ENCODE results near the gene KRT17. TPM values are rescaled to one million over a fixed set of nuclear protein-coding genes. Genes with fewer than 3 reads are reported as not detected.

KRT17 gene
- total RNA-seq (2014; rRNA removed; shearing (Covaris generic)), result 0.07 TPM in 1 of 2 replicates, not detected in the other

- Histone ChIP-seq H3K36me3 (replicated peaks; ENCODE audit: control insufficient read depth, insufficient read depth, low read length) (no peaks in the 10 kb centered on the region), H3K27me3 (ENCODE audit: control insufficient read depth, insufficient read depth, low read length) (no peaks in the 10 kb centered on the region), H3K4me3 (ENCODE audit: insufficient read depth, low read depth, low read length) (no peak within 1 kb of the TSS)
- DNase-seq, result peak; percentile 84
Observed at GRCh38 chr17:41624208-41625101, at the start of gene KRT17. TSS of gene KRT17 (minus strand) at chr17:41624575. CDS start at chr17:41624509, 66 bp downstream.

DNA sequence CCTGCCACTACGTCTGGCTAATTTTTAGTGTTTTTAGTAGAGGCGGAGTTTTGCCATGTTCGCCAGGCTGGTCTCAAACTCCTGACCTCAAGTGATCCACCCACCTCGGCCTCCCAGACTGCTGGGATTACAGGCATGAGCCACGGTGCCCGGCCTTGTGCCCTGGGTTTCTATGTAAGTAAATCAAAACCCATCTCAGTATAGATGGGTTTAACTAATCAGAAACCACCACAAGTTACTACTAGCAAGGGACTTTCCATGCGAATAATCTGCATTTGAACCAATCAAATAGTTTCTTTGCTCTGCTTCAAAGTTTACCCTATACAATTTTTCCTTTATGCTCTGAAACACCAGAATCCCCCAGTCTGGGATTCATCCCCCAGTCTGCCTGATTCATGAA is 47.8 kb upstream of the KRT17 start:
- Histone ChIP-seq H3K4me3 (ENCODE audit: insufficient read depth, low read depth, low read length) (no peak overlapping the region), H3K27me3 (ENCODE audit: control insufficient read depth, insufficient read depth, low read length) (no peaks in the 10 kb centered on the region), H3K36me3 (replicated peaks; ENCODE audit: control insufficient read depth, insufficient read depth, low read length) (no peaks in the 10 kb centered on the region)
- DNase-seq, result no peak

DNA sequence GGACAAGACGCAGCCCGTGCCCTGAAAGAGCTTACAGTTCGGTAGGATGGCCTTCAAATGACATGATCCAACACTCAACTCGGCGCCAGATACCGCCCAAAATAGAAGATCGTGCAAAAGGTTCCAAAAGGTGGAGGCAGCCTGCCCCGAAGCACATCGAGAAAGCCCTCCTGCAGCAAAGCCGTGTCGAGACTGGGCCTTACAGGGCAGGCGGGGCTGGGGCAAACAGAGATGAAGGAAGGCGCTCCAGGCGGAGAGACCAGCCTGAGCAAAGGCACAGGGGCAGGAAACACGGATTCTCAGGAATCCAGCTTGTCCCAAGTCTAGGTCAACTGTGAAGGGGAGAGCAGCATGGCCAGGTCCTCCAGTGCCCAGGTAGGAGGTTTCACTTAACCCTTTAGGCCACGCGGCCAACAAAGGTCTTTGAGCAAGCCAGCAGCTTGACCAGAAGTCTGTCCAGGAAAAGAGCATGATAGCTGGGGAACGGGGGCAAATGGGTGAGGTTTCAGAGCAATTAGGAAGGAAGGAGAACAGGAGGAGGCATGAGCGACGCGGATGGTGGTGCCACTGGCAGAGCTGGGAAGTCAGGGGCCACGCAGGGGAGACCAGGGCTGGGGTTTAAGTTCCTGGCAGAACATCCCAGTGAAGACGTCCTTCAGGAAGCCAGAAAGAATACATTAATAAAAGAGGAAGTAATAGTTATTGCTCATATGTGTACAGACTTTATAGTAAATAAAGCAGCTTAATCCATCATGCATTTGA is 43.1 kb upstream of the KRT17 start:
- peak overlapping the region; percentile 60 for H3K4me3 ChIP-seq (ENCODE audit: insufficient read depth, low read depth, low read length)

DNA sequence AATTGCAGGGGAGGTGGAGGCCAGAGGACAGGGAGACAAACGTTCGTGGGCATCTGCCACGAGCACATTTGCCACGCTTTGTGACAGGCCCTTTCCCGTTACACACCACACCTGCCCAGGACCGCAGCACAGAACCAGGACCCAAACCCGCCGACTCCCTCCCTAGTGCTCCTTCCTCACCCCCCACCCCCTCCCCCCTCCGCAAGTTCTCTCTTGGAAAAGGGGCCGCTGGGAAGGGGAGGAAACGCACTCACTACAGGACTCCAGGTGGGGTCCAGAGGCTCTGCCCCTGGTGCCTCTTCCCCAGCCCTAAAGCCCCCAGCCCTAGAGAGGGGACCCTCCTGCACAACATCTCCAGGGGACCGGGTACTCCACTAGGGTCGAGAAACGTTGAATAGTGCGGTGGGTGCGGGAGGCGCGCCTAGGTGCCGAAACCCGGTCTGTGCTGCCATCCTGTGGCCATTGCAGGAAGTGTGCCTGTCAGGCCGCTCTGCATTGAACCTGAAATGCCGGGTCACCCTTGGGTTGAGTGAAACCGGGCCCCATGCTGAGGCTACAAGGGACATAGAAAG is 42.4 kb upstream of the KRT17 start:
- peaks cover 6% of the 10 kb centered on the region for H3K27me3 ChIP-seq (ENCODE audit: control insufficient read depth, insufficient read depth, low read length)
- peak; percentile 92 for DNase-seq
- peak overlapping the region; percentile 60 for H3K4me3 ChIP-seq (ENCODE audit: insufficient read depth, low read depth, low read length)
- no peaks in the 10 kb centered on the region for H3K36me3 ChIP-seq (replicated peaks; ENCODE audit: control insufficient read depth, insufficient read depth, low read length)

More for the DNA sequence above, 43.1 kb upstream of the KRT17 start:
- Histone ChIP-seq H3K36me3 (replicated peaks; ENCODE audit: control insufficient read depth, insufficient read depth, low read length) (no peaks in the 10 kb centered on the region), H3K27me3 (ENCODE audit: control insufficient read depth, insufficient read depth, low read length) (peaks cover 6% of the 10 kb centered on the region)
- DNase-seq, result no peak

DNA sequence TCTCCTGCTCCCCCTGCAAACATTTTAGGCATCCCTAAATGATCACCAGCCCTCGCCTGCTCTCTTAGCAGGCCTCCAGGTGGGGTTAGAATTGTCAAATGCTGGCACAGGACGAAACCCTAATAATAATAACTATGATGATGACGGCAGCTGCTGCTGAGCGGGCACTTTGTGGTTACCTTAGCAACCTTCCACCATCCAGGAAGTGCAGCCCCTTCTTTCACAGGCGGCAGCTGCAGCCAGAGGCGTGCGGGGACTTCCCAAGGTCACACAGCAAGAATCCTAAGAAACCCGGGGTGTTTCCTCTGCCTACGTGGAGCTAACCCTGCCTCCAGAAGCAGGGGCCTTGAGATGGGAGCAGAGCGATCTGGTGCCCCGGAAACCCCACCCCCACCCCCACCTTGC is 41.9 kb upstream of the KRT17 start:
- Histone ChIP-seq H3K36me3 (replicated peaks; ENCODE audit: control insufficient read depth, insufficient read depth, low read length) (no peaks in the 10 kb centered on the region), H3K4me3 (ENCODE audit: insufficient read depth, low read depth, low read length) (peak overlapping the region; percentile 60), H3K27me3 (ENCODE audit: control insufficient read depth, insufficient read depth, low read length) (peaks cover 6% of the 10 kb centered on the region)
- DNase-seq, result peak; percentile 64

DNA sequence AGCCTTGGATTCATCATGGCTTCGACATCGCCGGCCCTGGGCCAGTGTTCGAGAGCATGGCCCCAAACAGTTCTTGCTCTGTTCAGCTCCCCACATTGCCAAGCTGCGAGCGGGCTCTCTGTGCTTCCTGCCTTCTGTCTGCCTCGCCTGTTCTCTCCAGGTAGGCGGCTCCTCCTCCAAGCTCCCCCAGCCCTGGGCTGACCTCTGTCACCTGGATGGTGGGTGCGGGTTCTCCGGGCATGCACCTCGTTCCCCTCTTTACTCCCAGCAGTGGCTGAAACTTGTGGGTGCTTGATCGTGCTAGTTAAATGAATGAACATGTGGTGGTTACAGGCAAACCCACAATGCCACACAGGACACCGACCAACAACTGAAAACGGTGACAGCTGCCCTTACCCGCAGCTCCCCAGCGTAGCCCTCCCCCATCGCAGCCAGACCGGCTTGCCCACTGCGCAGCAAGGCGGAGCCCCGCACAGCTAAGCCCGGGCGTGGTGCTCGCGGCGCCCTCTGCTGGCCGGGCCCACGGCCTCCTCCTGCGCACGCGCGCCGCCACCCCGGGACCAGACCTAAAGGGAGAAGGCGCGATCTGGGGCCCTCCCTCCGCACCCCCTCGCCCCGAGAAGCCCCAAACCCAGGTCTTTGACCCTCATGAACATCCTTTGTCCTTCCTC is 41.3 kb upstream of the KRT17 start:
- Histone ChIP-seq H3K36me3 (replicated peaks; ENCODE audit: control insufficient read depth, insufficient read depth, low read length) (no peaks in the 10 kb centered on the region), H3K4me3 (ENCODE audit: insufficient read depth, low read depth, low read length) (peak overlapping the region; percentile 60), H3K27me3 (ENCODE audit: control insufficient read depth, insufficient read depth, low read length) (peaks cover 6% of the 10 kb centered on the region)
- peak; percentile 98 for DNase-seq

- peaks cover 6% of the 10 kb centered on the region for H3K27me3 ChIP-seq (ENCODE audit: control insufficient read depth, insufficient read depth, low read length)
- H3K36me3 ChIP-seq (replicated peaks; ENCODE audit: control insufficient read depth, insufficient read depth, low read length), result no peaks in the 10 kb centered on the region
- H3K4me3 ChIP-seq (ENCODE audit: insufficient read depth, low read depth, low read length), result no peak overlapping the region; the same call in 1 of the 2 replicates
- peak; percentile 30 for DNase-seq
Observed at GRCh38 chr17:41664587-41665565, 40.5 kb upstream of the KRT17 start.

- H3K36me3 ChIP-seq (replicated peaks; ENCODE audit: control insufficient read depth, insufficient read depth, low read length), result no peaks in the 10 kb centered on the region
- DNase-seq, result no peak
- peaks cover 6% of the 10 kb centered on the region for H3K27me3 ChIP-seq (ENCODE audit: control insufficient read depth, insufficient read depth, low read length)
- no peak overlapping the region for H3K4me3 ChIP-seq (ENCODE audit: insufficient read depth, low read depth, low read length)
Observed at GRCh38 chr17:41664172-41664457, 39.7 kb upstream of the KRT17 start.

GRCh38 chr17:41663451-41664171 is 39.2 kb upstream of the KRT17 start:
- DNase-seq, result peak; percentile 15

DNA sequence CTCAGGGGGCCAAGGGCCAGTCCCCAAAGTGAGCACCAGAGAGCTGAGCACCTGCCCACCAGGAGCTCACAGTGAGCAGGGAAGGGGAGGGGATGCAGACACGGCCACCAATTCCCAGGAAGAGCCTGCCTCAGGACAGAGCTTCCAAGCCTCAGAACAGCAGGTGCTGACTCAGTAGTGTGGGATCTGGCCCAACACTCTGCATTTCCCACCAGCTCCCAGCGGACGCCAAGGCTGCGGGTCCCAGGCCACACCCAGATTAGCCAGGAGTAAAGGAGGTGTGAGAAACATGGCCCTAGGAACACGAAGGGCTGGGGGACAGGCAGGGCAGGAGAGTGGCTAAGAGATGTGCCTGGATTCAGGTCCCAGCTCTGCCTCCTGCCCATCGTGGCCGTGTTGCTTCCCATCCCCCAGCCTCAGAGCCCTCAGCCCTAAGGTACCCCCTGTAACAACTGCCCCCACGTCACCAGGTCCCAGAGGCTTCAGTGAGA is 35.9 kb upstream of the KRT17 start:
- Histone ChIP-seq H3K4me3 (ENCODE audit: insufficient read depth, low read depth, low read length) (no peak overlapping the region), H3K36me3 (replicated peaks; ENCODE audit: control insufficient read depth, insufficient read depth, low read length) (no peaks in the 10 kb centered on the region), H3K27me3 (ENCODE audit: control insufficient read depth, insufficient read depth, low read length) (peaks cover 6% of the 10 kb centered on the region)
- DNase-seq, result no peak

More at GRCh38 chr17:41663451-41664171, 39.2 kb upstream of the KRT17 start:
- Histone ChIP-seq H3K36me3 (replicated peaks; ENCODE audit: control insufficient read depth, insufficient read depth, low read length) (no peaks in the 10 kb centered on the region), H3K27me3 (ENCODE audit: control insufficient read depth, insufficient read depth, low read length) (peaks cover 6% of the 10 kb centered on the region), H3K4me3 (ENCODE audit: insufficient read depth, low read depth, low read length) (no peak overlapping the region)

DNA sequence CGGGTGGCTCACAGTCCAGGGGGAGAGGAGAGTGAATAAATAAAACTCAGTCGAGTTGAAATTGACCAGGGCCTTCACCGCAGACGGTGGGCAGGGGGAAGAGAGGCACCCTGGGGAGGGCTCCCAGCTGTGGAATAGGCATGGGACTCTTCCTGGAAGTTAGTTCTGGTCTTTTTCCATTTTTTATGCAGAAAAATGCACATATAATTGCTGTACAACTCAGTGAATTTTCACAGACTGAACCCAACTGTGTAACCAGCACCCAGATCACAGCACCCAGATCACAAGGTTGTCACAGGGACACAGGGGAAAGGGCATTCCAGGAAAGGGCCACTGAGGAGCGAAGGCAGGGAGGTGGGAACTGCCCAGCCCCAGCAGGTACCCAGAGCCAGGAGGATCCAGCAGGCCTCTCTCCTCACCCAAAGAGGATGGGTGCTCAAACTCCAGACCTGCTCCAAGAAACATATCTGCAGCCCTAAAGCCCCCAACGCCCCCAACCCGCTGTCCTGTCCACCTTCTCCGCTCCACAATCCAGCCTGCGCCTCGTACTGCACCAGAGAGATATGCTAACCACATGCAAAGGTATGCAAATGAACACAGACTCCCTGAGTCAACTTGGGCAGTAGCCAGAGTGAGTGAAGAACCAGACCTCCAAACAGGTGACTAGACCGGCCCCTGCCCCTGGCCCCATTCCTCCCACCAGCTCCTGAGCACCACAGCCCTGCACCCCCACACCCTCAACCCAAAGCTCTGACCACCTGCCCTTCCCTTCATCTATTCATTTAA is 35.2 kb upstream of the KRT17 start:
- Histone ChIP-seq H3K36me3 (replicated peaks; ENCODE audit: control insufficient read depth, insufficient read depth, low read length) (no peaks in the 10 kb centered on the region), H3K4me3 (ENCODE audit: insufficient read depth, low read depth, low read length) (no peak overlapping the region), H3K27me3 (ENCODE audit: control insufficient read depth, insufficient read depth, low read length) (peaks cover 6% of the 10 kb centered on the region)
- DNase-seq, result peak; percentile 38

GRCh38 chr17:41658846-41659245 is 34.5 kb upstream of the KRT17 start:
- peak; percentile 50 for DNase-seq
- Histone ChIP-seq H3K27me3 (ENCODE audit: control insufficient read depth, insufficient read depth, low read length) (peaks cover 3% of the 10 kb centered on the region), H3K36me3 (replicated peaks; ENCODE audit: control insufficient read depth, insufficient read depth, low read length) (no peaks in the 10 kb centered on the region), H3K4me3 (ENCODE audit: insufficient read depth, low read depth, low read length) (no peak overlapping the region)
